Gastroesophageal sphincter (tissue), 3 donors: Measurements from ENCODE around the gene NLRP1.

ENCODE experiments used
- CTCF ChIP-seq, 4 experiments: fragments of 200-600 bp in 2 of 4; fragments of 450-650 bp in 2 of 4; sonication (generic) in 1 of 4; IDR thresholded peaks; one replicate each; pipeline ENCODE4 v1.5.1; 2017 to 2019; ENCODE audit warnings: antibody characterized with exemption in 4 of 4, mild to moderate bottlenecking in 2 of 4, moderate library complexity in 2 of 4
- POLR2A ChIP-seq, 2 donors: fragments of 450-650 bp; IDR thresholded peaks; one replicate each; pipeline ENCODE4 v1.6.1; 2017; ENCODE audit warnings: antibody characterized with exemption in 2 of 2, mild to moderate bottlenecking in 2 of 2, moderate library complexity in 1 of 2
- POLR2AphosphoS5 ChIP-seq: sonication (generic); formaldehyde crosslinking; IDR thresholded peaks from one replicate; pipeline ENCODE4 v1.6.1; 2017; ENCODE audit warnings: antibody characterized with exemption

GRCh38 chr17:5610956-5611355 lies 26.6 kb upstream of the NLRP1 start:
- TF ChIP-seq CTCF (IDR thresholded peaks at IDR 0.05) (no peak), POLR2AphosphoS5 (no peak), POLR2A (IDR thresholded peaks at IDR 0.05) (no peak)
